Calu3 (cell line): ENCODE results near the gene FBXO3. TPM values are rescaled to one million over a fixed set of nuclear protein-coding genes. Genes with fewer than 3 reads are reported as not detected.

Source experiments
- BruUV-seq: library from RNA; stranded (reverse); fragments of 400-500 nt; replicated peaks from 2 replicates; lab custom pipeline; 2021; lab: Mats Ljungman, UMichigan
- CTCF ChIA-PET: fragments of 300-600 bp; sonication (Branson Sonifier 250); formaldehyde crosslinking; loops from one replicate; lab custom pipeline; 2022; ENCODE audit warnings: antibody characterized with exemption; lab: Charles Lee
- DNase-seq: peaks from one replicate; pipeline ENCODE4 v3.0.0; 2022
- H3K27ac Mint-ChIP-seq: one replicate; pipeline ENCODE4 v1.8.0; 2022; ENCODE audit warnings: mixed read lengths; ENCODE audit not compliant: unreplicated experiment
- H3K27me3 Mint-ChIP-seq: one replicate; pipeline ENCODE4 v1.8.0; 2022; ENCODE audit warnings: mixed read lengths; ENCODE audit not compliant: unreplicated experiment
- H3K36me3 Mint-ChIP-seq: one replicate; pipeline ENCODE4 v1.8.0; 2022; ENCODE audit warnings: mild to moderate bottlenecking, moderate library complexity, mixed read lengths; ENCODE audit not compliant: insufficient read depth, unreplicated experiment
- H3K4me1 Mint-ChIP-seq: one replicate; pipeline ENCODE4 v1.8.0; 2022; ENCODE audit warnings: mild to moderate bottlenecking, low read depth, mixed read lengths; ENCODE audit not compliant: unreplicated experiment
- H3K4me3 Mint-ChIP-seq: one replicate; pipeline ENCODE4 v1.8.0; 2022; ENCODE audit warnings: mild to moderate bottlenecking, low read depth, moderate library complexity, mixed read lengths; ENCODE audit not compliant: unreplicated experiment
- H3K9me3 Mint-ChIP-seq: one replicate; pipeline ENCODE4 v1.8.0; 2022; ENCODE audit warnings: low read depth, mixed read lengths; ENCODE audit not compliant: unreplicated experiment
- CTCF ChIP-seq: fragments of 200-600 bp; IDR thresholded peaks from one replicate; pipeline ENCODE4 v1.8.0; 2022; ENCODE audit warnings: antibody characterized with exemption; ENCODE audit not compliant: unreplicated experiment
- intact Hi-C: fragments of 100-400 bp; cut with micrococcal nuclease; formaldehyde crosslinking; loops from one replicate; pipeline ENCODE4 v1.10.0; 2022; ENCODE audit not compliant: unreplicated experiment
- total RNA-seq: library from RNA; stranded (reverse); gene quantifications from 2 replicates; pipeline ENCODE4 v1.2.3, GENCODE V29; 2022

FBXO3 gene
- total RNA-seq, 1 experiment from 2014 or later: 24.3 TPM

GRCh38 chr11:33725496-33725895 lies 48.8 kb downstream of the FBXO3 start:
- Mint-ChIP-seq H3K36me3 (peaks cover 96% of the 10 kb centered on the region), H3K4me1 (peaks cover 97% of the 10 kb centered on the region), H3K27me3 (no peaks in the 10 kb centered on the region), H3K27ac (peak overlapping the region; percentile 83), H3K9me3 (no peaks in the 10 kb centered on the region), H3K4me3 (peak overlapping the region; percentile 49)
- BruUV-seq: no TSS peak
- no peak for TF ChIP-seq CTCF
- intact Hi-C loops: no loop called here
- DNase-seq: no peak
- CTCF ChIA-PET: interaction anchor here (1.0 to 1.3 kb wide), 3 partner anchors 9 to 33 kb away, joined by 3 to 4 read pairs (median 3); no protein-coding TSS in a partner anchor

GRCh38 chr11:33724644-33725035 lies 49.7 kb downstream of the FBXO3 start:
- BruUV-seq: no TSS peak
- Mint-ChIP-seq H3K4me1 (peaks cover 99% of the 10 kb centered on the region), H3K9me3 (no peaks in the 10 kb centered on the region), H3K27me3 (no peaks in the 10 kb centered on the region), H3K4me3 (peak overlapping the region; percentile 49), H3K27ac (peak overlapping the region; percentile 83), H3K36me3 (peaks cover 97% of the 10 kb centered on the region)
- no peak for DNase-seq
- TF ChIP-seq CTCF: no peak
- intact Hi-C loops: no loop called here
- CTCF ChIA-PET: interaction anchor here (1.0 to 1.3 kb wide), 2 partner anchors 17 to 32 kb away, joined by 3 to 4 read pairs; no protein-coding TSS in a partner anchor

- Mint-ChIP-seq H3K4me1 (peaks cover 94% of the 10 kb centered on the region), H3K36me3 (peaks cover 97% of the 10 kb centered on the region), H3K27me3 (no peaks in the 10 kb centered on the region), H3K9me3 (no peaks in the 10 kb centered on the region), H3K4me3 (peak overlapping the region; percentile 49), H3K27ac (peak overlapping the region; percentile 83)
- DNase-seq: no peak
- intact Hi-C loops: no loop called here
- TF ChIP-seq CTCF: no peak
- CTCF ChIA-PET: interaction anchor here (0.7 to 1.0 kb wide), 3 partner anchors 9 to 16 kb away, joined by 3 read pairs; no protein-coding TSS in a partner anchor
- no TSS peak for BruUV-seq
Measured at GRCh38 chr11:33723238-33723881, 51.0 kb downstream of the FBXO3 start.

GRCh38 chr11:33722590-33723234 lies 51.6 kb downstream of the FBXO3 start:
- no peak for TF ChIP-seq CTCF
- Mint-ChIP-seq H3K27ac (peak overlapping the region; percentile 83), H3K9me3 (no peaks in the 10 kb centered on the region), H3K4me1 (peaks cover 89% of the 10 kb centered on the region), H3K4me3 (peak overlapping the region; percentile 49), H3K36me3 (peaks cover 98% of the 10 kb centered on the region), H3K27me3 (no peaks in the 10 kb centered on the region)
- no peak for DNase-seq
- BruUV-seq: no TSS peak
- intact Hi-C loops: no loop called here
- CTCF ChIA-PET: no interaction called here
